WTC11 (cell line): ENCODE measurements around the gene GPD1L.

ENCODE experiments used
- ETV6 ChIP-seq: sonication (generic); formaldehyde crosslinking; IDR thresholded peaks from 2 replicates; pipeline ENCODE4 v1.8.1; 2022; ENCODE audit warnings: mild to moderate bottlenecking, missing genetic modification reagents
- FOXJ3 ChIP-seq: sonication (generic); formaldehyde crosslinking; IDR thresholded peaks from 2 replicates; pipeline ENCODE4 v1.9.0; 2021; ENCODE audit warnings: missing genetic modification reagents, mild to moderate bottlenecking, borderline replicate concordance
- FOXP1 ChIP-seq: sonication (generic); formaldehyde crosslinking; IDR thresholded peaks from 2 replicates; pipeline ENCODE4 v1.8.0; 2022; ENCODE audit warnings: missing genetic modification reagents, mild to moderate bottlenecking, moderate library complexity, borderline replicate concordance
- NFYB ChIP-seq: sonication (generic); formaldehyde crosslinking; conservative IDR thresholded peaks from 2 replicates; pipeline ENCODE4 v1.8.0; 2022; ENCODE audit warnings: low read depth, missing genetic modification reagents
- SP1 ChIP-seq: sonication (generic); formaldehyde crosslinking; conservative IDR thresholded peaks from 2 replicates; pipeline ENCODE4 v1.8.1; 2022; ENCODE audit warnings: missing genetic modification reagents
- TF ChIP-seq, protein P1 (sequence below): fragments of 200-600 bp; IDR thresholded peaks from 2 replicates; pipeline ENCODE4 v1.8.0; 2022; ENCODE audit warnings: antibody characterized with exemption

DNA sequence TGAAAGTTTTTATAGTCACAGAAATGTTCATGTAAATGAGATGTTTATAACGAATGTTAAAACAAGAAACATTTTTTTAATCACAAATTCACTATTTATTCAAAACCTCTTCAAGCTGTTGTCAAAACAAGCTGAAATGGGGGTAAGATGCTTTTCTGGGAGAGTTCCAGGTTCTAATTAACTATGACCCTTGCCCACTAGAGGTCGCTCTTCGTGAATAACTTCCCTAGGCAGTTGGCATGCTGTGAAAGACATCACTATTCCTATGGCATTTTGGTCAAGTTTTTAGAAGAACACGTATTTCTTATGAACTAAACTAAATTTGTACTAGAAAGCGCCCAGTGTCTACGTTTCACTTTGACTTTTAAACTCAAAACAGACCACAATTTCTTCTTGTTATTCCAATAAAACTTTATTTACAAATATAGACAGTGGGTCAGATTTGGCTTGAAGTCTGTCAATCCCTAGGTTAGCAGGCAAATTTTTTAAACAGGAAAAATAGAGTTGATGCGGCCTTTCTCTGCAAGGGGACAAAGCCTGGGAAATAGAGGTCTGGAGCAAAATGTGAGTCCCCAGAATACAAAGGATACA, 69.3 kb downstream of the GPD1L start:
- TF ChIP-seq FOXP1 = no peak
- TF ChIP-seq FOXJ3 = no peak
- no peak for TF ChIP-seq SP1 (CRISPR knock-in tag)
- TF ChIP-seq, protein P1, sequence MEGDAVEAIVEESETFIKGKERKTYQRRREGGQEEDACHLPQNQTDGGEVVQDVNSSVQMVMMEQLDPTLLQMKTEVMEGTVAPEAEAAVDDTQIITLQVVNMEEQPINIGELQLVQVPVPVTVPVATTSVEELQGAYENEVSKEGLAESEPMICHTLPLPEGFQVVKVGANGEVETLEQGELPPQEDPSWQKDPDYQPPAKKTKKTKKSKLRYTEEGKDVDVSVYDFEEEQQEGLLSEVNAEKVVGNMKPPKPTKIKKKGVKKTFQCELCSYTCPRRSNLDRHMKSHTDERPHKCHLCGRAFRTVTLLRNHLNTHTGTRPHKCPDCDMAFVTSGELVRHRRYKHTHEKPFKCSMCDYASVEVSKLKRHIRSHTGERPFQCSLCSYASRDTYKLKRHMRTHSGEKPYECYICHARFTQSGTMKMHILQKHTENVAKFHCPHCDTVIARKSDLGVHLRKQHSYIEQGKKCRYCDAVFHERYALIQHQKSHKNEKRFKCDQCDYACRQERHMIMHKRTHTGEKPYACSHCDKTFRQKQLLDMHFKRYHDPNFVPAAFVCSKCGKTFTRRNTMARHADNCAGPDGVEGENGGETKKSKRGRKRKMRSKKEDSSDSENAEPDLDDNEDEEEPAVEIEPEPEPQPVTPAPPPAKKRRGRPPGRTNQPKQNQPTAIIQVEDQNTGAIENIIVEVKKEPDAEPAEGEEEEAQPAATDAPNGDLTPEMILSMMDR = peak; percentile 64
- no peak for TF ChIP-seq ETV6
- no peak for TF ChIP-seq NFYB (CRISPR knock-in tag)
